ENCODE data around the gene NCK1. TPM values are rescaled to one million over a fixed set of nuclear protein-coding genes. Genes with fewer than 3 reads are reported as not detected.

NCK1 gene
- total and polyA plus RNA-seq, 2 donors (not counting 1 experiment from before 2014, with no cell fraction given) = 59.5 to 62.7 TPM

DNA sequence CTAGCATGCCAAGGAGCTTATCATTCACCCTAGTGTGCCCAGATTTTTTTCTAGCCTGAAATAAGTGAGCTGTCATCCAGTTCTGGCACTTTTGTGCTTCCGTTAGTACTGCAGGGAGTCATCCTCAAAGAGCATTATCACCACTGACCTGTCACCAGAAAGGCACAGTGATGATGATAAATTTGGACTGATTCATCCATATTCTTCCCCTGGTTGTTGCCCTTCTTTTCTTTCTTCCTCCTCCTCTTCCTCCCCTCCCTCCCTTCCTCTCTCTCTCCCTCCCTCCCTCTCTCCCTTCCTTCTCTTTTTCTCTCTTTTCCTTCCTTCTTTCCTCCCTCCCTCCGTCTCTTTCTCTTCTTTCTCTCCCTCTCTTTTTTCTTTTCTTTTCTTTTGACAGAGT lies 21.8 kb upstream of the NCK1 start:
- Histone ChIP-seq H3K4me2 (ENCODE audit: extremely low read depth, insufficient read depth, low read length) (no peak overlapping the region), H3K9ac (ENCODE audit: insufficient read depth, low read length) (no peak overlapping the region), H3K4me3 (replicated peaks in 1 of 4; ENCODE audit: control extremely low read depth in 1 of 4, insufficient read depth in 1 of 4, low read depth in 3 of 4, low read length in 4 of 4) (no peak overlapping the region), H3K4me1 (ENCODE audit: control insufficient read depth, extremely low read depth, insufficient read depth, low read length) (peaks cover 13% of the 10 kb centered on the region), H3K36me3 (ENCODE audit: control insufficient read depth, insufficient read depth, low read length) (no peaks in the 10 kb centered on the region), H3K79me2 (ENCODE audit: control insufficient read depth, insufficient read depth, low read length) (no peaks in the 10 kb centered on the region), H3K27ac (ENCODE audit: insufficient read depth, low read length) (no peak overlapping the region), H2AFZ (ENCODE audit: low read length) (no peak overlapping the region), H4K20me1 (ENCODE audit: control insufficient read depth, extremely low read depth, insufficient read depth, low read length) (no peaks in the 10 kb centered on the region), H3K27me3 (ENCODE audit: control insufficient read depth, insufficient read depth, low read length) (no peaks in the 10 kb centered on the region), H3K9me3 (ENCODE audit: control insufficient read depth, insufficient read depth, low read depth, low read length) (no peaks in the 10 kb centered on the region)
- peak in 1 of 2 donors; percentile 16 for DNase-seq (ENCODE audit: low read depth in 2 of 2)
- TF ChIP-seq EZH2 (IDR thresholded peaks at IDR 0.05; ENCODE audit: low read length, missing control alignments) (no peak), CTCF (conservative IDR thresholded peaks at IDR 0.05 in 1 of 2, IDR thresholded peaks at IDR 0.05 in 1 of 2; ENCODE audit: low read depth in 1 of 2, low read length in 2 of 2) (no peak)

DNA sequence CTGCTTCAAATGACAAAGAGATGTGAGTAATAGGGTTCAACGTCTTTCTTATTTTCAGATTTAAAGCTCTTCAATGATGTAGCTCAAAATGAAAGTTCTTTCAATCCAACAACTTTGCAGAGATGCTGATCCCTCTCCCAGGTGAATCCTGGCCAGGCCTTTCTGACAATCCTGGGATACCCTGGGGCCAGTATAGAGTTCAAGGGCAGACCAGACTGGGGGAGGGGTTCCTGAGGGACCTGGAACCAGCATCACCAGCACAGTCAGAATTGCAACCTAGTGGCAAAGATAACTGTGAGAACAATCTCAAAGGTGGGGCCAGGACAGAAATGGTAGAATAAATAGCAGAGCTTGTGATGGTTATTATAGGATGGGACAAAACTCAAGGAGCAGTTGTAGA lies 19.7 kb upstream of the NCK1 start:
- no peaks in the 10 kb centered on the region for H3K79me2 ChIP-seq (ENCODE audit: control insufficient read depth, insufficient read depth, low read length)

DNA sequence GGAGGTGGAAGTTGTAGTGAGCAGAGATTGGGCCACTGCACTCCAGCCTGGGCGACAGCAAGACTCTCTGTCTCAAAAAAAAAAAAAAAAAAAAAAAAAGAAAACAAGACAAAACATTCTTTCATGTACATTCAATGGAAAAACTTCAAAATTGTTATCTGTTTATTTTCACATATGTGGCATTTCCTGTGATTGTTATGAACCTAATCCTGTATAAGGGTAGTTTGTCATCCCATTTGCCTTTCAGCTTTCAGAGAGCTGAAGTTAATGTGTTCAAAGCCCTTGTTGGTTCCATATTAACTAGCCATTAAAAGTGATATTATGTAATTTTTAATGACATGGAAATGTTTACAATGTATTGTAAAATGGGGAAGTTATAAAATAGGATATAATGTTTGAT lies 17.3 kb upstream of the NCK1 start:
- Histone ChIP-seq H3K79me2 (ENCODE audit: control insufficient read depth, insufficient read depth, low read length) (no peaks in the 10 kb centered on the region), H3K27ac (ENCODE audit: insufficient read depth, low read length) (no peak overlapping the region), H3K9ac (ENCODE audit: insufficient read depth, low read length) (no peak overlapping the region), H3K9me3 (ENCODE audit: control insufficient read depth, insufficient read depth, low read depth, low read length) (no peaks in the 10 kb centered on the region), H3K4me3 (replicated peaks in 1 of 4; ENCODE audit: control extremely low read depth in 1 of 4, insufficient read depth in 1 of 4, low read depth in 3 of 4, low read length in 4 of 4) (no peak overlapping the region), H4K20me1 (ENCODE audit: control insufficient read depth, extremely low read depth, insufficient read depth, low read length) (no peaks in the 10 kb centered on the region), H3K4me1 (ENCODE audit: control insufficient read depth, extremely low read depth, insufficient read depth, low read length) (no peaks in the 10 kb centered on the region), H3K27me3 (ENCODE audit: control insufficient read depth, insufficient read depth, low read length) (no peaks in the 10 kb centered on the region), H3K36me3 (ENCODE audit: control insufficient read depth, insufficient read depth, low read length) (no peaks in the 10 kb centered on the region), H2AFZ (ENCODE audit: low read length) (no peak overlapping the region), H3K4me2 (ENCODE audit: extremely low read depth, insufficient read depth, low read length) (no peak overlapping the region)
- DNase-seq (ENCODE audit: low read depth in 2 of 2) = no peak
- TF ChIP-seq CTCF (conservative IDR thresholded peaks at IDR 0.05 in 1 of 2, IDR thresholded peaks at IDR 0.05 in 1 of 2; ENCODE audit: low read depth in 1 of 2, low read length in 2 of 2) (no peak), EZH2 (IDR thresholded peaks at IDR 0.05; ENCODE audit: low read length, missing control alignments) (no peak)

More for the DNA sequence above, 19.7 kb upstream of the NCK1 start:
- no peak for DNase-seq (ENCODE audit: low read depth in 2 of 2)
- no peak overlapping the region for H3K4me3 ChIP-seq (replicated peaks in 1 of 4; ENCODE audit: control extremely low read depth in 1 of 4, insufficient read depth in 1 of 4, low read depth in 3 of 4, low read length in 4 of 4)
- H2AFZ ChIP-seq (ENCODE audit: low read length) = no peak overlapping the region
- H3K27me3 ChIP-seq (ENCODE audit: control insufficient read depth, insufficient read depth, low read length) = no peaks in the 10 kb centered on the region
- no peak overlapping the region for H3K4me2 ChIP-seq (ENCODE audit: extremely low read depth, insufficient read depth, low read length)
- H4K20me1 ChIP-seq (ENCODE audit: control insufficient read depth, extremely low read depth, insufficient read depth, low read length) = no peaks in the 10 kb centered on the region
- TF ChIP-seq EZH2 (IDR thresholded peaks at IDR 0.05; ENCODE audit: low read length, missing control alignments) = no peak
- TF ChIP-seq CTCF (conservative IDR thresholded peaks at IDR 0.05 in 1 of 2, IDR thresholded peaks at IDR 0.05 in 1 of 2; ENCODE audit: low read depth in 1 of 2, low read length in 2 of 2) = no peak
- no peaks in the 10 kb centered on the region for H3K36me3 ChIP-seq (ENCODE audit: control insufficient read depth, insufficient read depth, low read length)
- no peaks in the 10 kb centered on the region for H3K9me3 ChIP-seq (ENCODE audit: control insufficient read depth, insufficient read depth, low read depth, low read length)
- H3K27ac ChIP-seq (ENCODE audit: insufficient read depth, low read length) = no peak overlapping the region
- no peak overlapping the region for H3K9ac ChIP-seq (ENCODE audit: insufficient read depth, low read length)
- H3K4me1 ChIP-seq (ENCODE audit: control insufficient read depth, extremely low read depth, insufficient read depth, low read length) = peaks cover 6% of the 10 kb centered on the region

Data from fibroblast of lung (primary cell).